ENCODE measurements around the gene ANKH.

GRCh38 chr5:14914623-14915260 is 43.2 kb upstream of the ANKH start:
- TF ChIP-seq CTCF (IDR thresholded peaks at IDR 0.05 in 8 of 11, conservative IDR thresholded peaks at IDR 0.05 in 3 of 11) (no peak), POLR2A (IDR thresholded peaks at IDR 0.05) (no peak), POLR2AphosphoS5 (IDR thresholded peaks at IDR 0.05) (no peak)
